ENCODE measurements around the gene CLSTN2.
A peak's percentile ranks its signal among the peaks of the same experiment; 100 is the strongest.

The CLSTN2 gene

DNA sequence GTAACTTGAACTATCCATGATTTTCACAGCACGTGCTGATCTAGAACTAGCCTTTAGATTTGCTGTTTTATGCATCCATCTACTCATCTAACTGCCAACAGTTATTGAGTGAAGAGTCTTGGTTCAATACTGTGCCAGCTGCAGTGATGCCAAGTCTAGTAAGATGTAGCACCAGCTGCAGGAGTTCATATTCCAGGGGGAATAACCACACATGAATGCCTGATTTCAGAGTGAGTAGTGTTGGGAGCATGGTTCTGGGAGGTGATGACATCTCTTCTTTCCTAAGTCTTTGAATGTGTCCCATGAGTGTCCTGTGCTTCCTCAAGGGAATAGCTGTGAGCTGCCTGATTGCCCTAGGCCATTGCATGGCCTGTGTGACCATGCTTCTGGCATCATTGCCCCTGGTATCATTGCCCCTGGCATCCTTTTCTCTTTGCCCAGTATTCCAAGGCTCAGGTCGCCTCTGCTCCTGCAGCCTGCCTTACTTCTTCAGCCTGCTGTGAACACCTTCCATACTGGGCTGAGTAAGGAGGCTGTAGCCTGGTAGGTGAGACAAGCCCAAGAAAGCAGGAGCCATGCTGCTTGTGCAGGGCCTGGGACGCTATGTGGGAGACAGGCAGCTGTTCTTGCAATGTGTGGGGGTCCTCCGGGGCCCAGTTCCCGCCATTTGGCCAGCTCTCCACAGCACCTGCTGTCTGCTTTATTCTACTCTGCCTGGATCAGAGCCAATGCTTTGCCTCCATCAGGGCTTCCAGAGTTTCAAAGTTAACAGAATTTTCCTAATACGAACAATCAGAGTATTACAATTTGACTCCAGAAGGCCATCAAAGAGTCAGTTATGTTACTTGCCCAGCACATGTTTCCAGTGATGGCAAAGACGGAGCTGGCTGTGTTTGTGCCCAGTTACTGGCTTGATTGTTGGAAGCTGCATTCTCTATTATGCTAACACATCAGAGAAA is 73.2 kb downstream of the CLSTN2 start:
- DNase-seq = peak; percentile 58

DNA sequence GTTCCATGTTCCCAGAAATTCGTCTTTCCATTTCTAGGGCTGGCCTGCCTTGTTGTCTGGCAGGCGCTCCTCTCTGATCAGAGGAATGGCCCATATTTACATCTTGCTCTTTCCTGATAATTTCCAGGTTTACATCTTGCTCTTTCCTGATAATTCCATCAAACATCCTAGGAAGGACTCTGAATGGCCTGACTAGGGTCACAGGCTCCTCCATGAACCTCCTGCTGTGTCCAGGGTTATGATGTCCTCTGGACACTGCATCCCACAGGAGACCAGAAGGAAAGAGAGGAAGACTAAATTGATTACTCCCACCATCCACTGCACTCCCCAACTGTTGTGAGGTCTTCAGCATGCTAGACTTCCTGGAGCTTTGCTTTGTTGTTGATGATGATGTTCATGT is 75.4 kb downstream of the CLSTN2 start:
- DNase-seq = no peak

DNA sequence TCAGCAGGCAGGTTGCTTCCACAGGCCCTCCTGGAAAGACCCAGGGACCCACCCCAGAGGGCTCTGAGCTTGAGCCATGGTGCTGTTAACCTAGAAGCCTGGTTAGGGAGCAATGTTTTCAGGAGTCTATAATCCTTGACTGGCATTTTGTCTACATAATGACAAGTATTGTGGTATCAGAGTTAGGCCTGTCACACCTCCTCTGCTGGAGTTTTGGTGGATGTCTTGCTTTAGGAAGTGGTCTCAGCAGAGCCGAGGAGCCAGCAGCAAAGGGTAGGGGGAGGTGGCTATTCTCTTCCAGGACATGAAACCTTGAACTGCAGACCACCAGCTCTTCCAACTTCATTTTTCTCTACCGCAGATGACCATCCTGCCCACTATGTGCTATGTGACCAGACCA is 76.1 kb downstream of the CLSTN2 start:
- no peak for DNase-seq

DNA sequence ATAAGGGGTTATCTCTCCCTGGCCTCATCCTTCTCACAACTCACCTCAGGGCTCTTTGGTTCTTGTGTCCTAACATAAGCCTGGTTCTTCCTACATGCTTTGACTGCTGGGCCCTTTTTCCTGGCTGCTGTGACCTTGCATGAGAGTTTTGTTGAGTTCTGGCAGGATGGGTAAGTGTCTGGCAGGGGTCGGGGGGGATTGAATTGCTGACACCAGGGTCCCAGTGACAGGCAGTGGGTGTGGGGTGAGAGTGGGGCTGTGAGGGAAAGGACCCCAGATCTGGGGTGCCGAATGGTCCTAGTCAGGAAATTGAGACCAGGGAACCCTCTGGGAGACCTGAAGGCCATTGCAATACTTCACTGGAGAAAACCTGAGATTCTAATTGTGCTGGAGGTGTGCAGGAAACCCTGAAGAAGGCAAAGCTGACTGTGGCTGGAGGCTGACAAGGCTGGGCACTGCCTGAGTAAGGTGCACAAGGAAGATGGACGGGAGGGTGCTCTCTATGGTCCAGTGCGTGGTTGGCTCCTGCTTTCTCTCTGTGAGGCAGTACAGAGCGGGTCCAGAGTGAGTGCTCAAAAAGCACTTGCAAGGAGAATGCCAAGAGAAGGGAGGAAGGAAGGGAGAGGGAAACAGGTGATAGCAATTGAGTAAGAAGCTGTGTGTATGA is 76.8 kb downstream of the CLSTN2 start:
- DNase-seq = no peak

DNA sequence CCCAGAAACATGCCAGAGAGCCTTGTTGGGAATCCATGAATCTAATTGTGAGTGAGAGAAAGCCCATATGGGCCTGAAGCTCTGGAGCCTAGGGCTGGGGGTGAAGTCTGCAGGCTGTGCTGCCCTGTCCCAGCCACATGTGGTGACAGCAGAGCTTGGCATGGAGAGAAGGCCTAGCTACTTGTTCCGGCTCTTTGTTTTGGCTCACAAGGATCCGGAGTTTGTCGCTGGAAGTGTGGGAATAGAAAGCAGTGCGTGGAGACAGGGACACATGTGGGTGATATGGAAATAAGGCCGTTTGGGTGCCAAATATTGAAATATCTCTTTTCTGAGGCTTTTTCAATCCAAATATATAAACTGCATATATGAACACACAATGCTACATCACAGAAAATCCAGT is 78.2 kb downstream of the CLSTN2 start:
- DNase-seq = no peak

DNA sequence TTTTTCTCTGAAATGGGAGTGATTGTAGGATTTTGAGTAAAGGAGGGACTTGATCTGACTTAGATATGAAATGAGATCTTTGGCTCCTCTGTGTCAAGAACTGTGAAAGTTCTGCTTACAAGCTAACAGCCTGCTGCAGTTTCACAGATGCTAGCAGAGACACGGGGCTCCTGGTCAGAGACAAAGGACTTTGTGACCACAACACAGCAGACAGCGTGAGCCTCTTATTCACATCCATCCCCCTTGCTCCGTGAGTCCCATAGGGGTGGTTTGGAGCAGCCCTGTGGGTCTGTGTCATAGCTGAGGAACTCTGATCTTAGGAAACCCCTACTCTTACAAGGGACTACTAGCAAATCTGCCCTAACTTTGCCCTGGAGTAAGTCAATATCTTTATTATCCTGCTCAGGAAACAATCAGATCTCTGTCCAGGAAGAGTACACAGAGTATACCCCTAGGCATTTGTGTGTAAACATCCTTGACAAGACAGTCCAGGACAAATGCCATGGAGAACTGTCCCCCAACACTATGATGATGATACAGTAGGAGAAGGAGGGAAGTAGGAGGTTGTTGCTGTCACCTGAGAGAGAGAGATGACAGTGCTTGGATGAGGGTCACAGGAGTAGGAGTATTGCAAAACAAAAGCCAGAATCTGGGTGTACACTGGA is 80.0 kb downstream of the CLSTN2 start:
- no peak for DNase-seq

DNA sequence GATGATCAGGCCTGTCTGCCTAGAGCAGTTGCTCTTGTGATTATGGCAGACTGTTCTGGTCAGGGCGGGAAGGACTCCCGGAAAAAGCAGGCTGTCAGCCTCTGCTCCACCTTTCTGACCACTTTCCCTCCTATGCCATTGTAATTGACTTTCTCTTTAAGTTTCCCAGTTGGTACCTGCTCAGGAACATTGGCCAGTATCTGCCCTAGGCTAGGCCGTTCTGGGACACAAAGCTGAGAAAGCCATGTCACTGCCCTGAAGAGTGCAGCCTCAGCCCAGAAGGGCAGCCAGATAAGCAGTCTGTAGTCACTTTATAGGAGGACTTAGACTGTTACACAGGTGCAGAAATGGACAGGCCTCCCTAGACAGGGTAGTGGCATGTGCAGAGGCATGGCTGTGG is 80.8 kb downstream of the CLSTN2 start:
- DNase-seq = no peak

DNA sequence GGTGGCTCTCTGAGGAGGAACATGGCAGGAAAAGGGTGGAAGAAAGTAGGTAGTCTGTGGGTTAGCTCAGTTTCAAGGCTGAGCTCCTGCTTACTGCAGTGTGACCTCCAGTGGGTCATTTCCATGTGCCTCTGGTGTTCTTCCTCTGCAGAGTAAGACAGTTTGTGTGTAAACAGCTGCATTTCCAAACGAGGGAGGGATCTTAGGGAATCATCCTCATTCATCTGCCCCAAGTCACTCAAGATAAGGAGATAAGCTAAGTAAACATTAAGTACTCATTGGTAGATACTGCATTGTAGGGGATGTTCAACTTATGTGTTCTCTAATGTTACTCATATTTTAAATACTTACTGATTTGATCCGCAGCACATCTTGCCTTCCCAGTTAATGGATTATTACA is 83.6 kb downstream of the CLSTN2 start:
- DNase-seq = peak; percentile 66

DNA sequence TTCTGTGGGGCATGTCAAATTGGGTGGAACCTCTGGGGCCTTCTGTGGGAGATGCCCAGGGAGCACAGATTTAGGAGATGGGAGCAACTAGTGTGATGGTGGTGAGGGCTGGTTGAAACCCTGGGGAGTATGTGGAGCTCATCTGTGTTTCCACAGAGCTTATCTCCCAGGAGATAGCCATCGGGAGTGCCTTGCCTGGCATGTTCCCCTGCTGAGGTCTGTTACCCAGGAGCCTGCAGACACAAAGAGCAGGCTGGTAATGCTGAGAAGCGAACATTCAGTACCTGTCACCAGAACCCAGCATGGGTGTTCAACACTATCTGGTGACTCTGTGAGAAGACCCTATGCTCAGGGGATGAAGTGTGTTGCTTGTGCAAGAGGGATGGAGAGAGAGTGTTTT is 85.0 kb downstream of the CLSTN2 start:
- DNase-seq = peak; percentile 56

DNA sequence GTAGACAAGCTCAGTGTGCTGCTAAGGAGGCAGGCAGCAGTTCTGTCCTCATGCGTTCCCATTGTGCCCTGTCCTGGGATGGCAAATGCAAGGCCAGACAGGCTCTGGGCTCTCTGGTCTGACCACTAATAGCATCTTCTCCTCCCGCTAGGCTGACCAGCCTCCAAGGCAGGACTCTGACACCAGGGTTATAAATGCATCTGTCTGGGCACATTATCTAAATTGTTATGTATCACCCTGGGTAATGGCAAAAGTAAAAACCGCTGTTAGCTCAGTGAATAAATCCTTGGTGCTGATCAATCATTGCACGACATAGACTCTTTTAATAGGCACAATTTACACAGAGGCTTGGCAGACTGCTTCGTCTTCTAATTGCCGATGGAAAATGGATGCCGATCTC is 85.6 kb downstream of the CLSTN2 start:
- DNase-seq = no peak

DNA sequence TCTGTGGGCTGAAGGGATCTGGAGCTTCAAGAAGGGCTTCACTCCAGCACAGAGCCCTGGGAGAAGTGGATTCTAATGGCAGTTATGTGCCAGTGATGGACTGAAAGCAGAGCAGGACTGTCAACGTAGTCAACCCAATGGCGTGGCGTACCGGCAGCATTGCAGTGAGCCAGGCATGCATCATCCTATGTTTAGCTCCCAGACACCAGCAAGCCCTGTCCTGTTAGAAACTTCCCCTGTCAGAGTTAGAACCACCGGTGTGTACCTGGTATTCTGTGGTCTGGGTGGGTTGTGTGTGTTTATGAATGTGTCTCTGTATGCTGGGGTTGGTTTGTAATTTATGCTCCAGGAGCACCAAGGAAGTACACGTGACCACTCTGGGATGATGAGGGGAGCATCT is 86.3 kb downstream of the CLSTN2 start:
- no peak for DNase-seq

DNA sequence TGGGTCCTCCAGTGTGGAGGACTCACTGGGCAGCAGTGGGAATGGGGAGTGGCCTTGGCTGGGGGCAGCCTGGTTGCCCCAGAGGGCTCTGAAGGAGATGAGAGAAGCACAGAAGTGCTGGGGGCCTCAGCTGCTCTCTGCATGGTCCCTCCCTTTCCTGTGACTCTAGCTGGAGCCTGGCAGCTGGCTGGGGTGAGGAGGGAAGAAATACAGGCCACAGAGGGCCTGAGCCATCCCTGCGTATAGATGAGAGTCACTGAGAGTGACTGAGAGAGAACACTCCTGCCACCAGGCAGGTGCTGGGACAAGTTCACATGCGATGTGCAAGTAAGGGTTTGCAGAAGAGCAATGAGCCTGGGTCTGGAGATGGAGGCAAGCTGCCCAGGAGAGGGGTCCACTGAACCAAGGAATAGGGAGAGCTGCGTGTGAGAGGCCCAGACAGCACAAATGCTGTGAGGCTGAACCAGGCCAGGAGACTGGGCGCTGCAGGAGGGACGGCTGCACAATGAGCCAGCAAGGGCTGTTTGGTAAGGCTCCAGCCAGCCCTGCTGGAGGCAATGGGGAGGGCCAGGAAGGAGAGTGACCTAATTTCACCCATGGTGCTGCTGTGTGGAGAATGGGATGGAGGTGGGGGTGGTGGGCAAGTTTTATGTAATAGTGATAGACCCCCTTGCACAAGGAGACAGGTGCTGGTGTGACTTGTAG is 87.2 kb downstream of the CLSTN2 start:
- DNase-seq = peak; percentile 42

DNA sequence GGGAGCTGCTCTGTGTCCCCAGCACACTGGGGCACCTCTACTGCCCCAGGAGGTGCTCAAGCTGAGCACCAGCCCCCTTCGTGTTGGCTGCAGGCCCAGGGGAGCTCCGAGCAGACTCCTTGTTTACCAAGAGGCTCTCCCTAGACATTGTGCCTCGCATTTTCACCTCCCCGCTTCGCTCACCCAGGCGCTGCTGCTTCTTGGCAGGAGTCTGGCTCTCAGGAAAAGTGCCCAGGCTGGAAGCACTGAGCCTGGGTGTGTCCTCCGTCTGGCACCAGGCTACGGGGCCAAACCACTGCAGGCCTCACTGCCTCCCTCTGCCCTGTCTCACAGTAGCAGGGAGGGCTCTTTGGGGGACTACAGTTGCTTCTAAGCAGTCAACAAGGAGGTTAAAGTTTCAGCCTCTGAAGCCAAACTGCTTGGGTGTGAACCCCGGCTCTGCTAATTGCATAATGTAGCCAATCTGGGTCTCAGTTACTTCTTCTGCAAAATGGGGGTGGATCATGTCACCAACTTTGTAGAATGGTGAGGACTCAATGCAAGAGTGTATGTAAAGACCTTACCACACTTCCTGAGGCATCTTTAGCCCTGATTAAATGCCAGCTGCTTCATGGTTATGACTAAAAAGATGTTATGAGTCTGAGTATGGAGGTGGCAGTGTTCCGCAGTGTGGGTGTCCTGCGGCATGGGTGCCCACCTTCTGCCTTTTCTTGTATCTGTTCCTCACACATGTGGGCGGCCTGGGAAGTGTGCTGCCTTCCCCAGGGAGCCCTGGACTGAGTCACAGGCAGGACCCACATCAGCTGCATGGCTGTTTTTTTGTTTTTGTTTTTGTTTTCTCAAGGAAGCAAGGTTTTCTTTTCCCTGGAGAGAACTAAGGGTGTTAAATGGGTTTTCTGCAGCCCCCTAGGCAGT is 88.9 kb downstream of the CLSTN2 start:
- DNase-seq = no peak

DNA sequence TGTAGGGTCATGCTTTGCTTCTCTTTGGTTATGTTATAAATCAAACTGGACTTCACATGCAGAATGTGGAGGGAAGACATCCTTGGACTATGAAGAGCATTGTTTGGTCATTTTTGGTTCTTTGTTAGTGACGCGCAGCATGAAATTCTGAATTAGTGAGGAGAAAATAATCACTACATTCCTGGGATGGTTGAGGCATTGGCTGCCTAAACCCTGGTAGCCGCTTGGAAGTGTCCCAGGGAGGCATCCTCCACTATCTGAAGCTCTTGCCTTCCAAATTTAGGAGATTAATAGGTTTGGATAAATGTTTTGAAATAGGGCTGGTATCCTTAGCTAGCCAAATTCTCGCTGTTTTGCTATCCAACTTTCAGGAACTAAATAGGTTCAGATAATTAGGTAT is 96.2 kb downstream of the CLSTN2 start:
- DNase-seq = no peak

DNA sequence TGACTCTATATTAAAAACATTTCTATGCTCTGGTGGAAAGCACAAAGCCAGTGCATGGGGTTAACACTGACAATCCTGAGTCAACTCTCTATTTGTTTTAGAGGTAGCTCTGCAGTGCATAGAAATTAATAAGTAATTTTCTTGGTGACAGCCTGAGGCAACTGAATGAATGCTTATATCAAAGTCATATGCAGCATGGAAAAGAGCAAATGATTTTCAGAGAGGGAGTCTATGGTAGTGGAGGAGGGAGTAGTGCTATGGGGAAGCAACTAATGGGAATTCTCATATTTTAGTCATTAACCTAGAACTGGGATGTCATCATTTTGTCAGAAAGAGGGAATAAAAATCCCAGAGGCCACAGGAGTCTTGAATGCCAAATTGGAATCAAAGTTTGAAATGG is 99.1 kb downstream of the CLSTN2 start:
- DNase-seq = peak; percentile 18

DNA sequence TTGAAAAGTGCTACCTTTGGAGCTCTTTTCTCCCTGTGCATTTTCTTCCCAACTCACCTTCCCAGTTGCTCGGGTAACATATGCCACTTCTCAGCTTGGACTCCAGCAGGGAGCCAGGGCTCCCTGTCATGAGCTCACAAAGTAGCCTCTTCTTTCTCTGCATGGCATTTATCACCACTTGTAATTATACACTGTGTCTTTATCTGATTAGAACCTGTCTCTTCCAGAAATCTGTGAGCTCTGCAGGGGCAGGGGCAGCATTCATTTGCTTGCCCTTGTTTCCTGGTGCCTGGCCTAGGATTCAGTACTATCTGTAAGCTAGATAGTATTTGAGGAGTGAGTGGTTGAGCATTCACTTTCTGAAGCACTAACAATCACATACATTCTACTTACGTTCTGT is 100.9 kb downstream of the CLSTN2 start:
- DNase-seq = peak; percentile 92

DNA sequence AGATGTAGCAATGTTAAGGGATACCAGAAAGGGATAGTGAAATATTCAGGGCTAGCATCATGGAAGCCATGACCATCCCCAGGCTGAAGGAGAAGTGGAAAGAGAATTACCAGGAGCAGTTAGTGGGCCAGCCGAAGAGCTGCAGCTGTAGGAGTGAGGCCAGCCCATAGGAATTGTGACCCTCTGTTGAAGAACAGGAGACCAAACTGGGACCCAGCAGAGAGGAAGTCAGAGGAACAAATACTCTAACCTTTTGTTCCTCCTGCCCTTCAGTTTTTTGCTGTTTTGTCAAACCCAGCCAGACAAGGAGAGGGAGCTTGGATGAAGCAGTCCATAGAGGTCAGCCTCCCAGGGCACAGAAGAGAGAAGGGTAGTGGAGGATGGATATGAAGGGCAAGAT is 115.4 kb downstream of the CLSTN2 start:
- DNase-seq = peak; percentile 80

DNA sequence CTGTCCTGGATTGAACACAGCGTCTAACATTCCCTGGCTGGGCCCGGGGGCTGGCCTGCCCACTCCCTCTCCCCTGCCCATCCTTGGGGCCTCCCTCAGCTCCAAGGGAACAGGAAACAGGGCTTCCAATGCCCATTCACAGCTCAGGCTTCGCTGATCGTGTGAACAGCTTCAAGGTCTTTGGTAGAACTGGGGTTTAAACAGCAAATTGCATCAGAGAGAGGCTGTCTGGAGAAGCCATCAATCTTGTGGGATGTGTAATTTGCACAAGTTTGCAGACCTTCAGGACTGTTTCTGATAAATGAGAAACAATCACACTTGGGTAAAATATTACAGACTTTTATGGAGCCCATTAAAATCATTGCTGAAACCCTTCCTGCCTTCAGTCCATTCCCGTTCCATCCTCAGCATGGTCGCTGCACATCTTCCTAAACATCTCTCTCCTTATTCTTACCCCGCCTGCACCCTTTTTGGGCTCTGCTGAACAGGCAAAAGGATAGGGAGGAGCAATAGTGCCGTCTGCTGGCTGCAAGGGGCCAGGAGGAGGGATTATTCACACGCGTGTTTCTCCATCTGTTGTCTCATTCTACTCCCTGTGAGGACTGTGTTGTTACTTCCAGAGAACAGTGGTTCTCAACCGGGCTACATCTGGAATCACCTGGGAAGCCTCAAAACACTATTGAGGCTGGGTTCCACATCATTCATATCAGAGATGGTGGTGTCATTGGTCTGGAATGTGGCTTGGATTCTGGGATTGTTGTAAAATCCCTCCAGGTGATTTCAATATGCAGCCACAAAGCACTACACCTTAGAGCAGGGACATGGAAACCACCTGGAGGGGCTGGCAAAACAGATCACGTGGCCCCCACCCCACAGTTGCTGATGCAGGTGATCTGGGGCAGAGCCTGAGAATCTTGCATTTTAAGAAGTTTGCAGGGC is 116.3 kb downstream of the CLSTN2 start:
- DNase-seq = peak; percentile 80

DNA sequence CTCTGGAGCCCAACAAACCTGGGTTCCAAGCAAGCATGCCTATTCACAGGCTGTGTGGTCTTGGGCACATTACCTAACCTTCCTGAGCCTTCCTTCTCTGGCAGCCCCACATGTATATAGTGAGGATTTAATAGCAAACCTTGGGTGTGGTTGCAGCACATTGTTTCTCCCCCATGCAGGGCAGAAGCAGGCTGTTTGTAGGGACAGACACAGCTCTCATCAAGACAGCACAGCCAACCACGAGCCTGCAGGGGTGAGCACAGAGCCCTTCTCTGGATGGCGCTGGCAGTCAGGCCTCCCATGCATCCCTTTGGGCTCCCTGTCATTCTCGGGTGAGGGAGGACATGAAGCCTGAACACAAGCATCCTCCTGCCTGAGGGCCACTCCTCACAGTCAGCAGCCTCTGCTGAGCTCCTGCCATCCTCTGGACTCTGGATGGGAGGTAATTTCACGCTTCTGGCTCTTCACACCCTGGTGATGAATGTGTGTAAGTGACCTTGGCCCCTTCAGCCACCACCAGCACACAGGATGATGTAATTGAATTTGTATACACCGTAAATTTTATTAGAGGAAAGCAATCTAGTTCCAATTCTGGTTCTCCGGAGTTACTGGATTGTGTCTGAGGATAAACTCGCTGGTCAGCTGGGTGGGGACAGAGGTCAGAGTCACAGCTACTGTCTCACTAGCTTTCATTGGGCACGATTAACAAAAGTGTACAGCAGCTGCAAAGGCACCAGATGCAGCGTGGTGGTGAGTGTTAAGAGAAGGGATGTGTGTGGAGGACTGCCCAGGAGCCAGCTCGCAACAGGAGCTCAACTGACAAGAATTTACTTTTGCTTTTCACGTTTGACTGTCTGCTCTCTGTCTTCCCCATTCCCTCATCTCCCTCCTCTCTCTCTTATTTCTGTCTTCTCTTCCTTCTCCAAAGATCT is 118.1 kb downstream of the CLSTN2 start:
- peak; percentile 60 for DNase-seq

DNA sequence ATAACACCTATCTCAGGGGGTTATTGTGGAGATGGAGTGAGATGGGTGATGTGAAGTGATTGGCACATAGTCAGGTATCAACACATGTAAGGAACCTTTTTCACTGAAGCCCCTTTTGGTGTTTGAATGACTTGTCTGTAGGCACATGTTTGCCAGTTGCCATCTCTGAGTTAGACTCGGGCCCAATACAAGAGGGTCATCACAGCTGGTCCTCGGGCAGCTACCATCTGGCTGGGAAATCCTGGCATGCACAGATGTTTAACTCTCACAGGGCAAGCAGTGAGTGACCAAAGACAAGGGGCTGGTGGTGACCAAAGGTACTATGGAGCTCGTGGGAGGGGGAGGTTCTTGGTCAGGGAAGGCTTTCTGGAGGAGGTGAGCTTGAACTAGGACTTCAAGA is 118.8 kb downstream of the CLSTN2 start:
- no peak for DNase-seq

Data from NCI-H146 (cell line).